NCI-H128 (cell line): ENCODE results near the gene ZNG1B.
"Not testable (repeated sequence)": the region's sequence is repeated elsewhere in the genome, so short reads cannot be mapped to it uniquely, and the experiment has no call there.

Source experiments
- DNase-seq: peaks from one replicate; lab custom pipeline; 2025; ENCODE audit not compliant: unreplicated experiment; lab: John Stamatoyannopoulos, UW

ZNG1B gene

DNA sequence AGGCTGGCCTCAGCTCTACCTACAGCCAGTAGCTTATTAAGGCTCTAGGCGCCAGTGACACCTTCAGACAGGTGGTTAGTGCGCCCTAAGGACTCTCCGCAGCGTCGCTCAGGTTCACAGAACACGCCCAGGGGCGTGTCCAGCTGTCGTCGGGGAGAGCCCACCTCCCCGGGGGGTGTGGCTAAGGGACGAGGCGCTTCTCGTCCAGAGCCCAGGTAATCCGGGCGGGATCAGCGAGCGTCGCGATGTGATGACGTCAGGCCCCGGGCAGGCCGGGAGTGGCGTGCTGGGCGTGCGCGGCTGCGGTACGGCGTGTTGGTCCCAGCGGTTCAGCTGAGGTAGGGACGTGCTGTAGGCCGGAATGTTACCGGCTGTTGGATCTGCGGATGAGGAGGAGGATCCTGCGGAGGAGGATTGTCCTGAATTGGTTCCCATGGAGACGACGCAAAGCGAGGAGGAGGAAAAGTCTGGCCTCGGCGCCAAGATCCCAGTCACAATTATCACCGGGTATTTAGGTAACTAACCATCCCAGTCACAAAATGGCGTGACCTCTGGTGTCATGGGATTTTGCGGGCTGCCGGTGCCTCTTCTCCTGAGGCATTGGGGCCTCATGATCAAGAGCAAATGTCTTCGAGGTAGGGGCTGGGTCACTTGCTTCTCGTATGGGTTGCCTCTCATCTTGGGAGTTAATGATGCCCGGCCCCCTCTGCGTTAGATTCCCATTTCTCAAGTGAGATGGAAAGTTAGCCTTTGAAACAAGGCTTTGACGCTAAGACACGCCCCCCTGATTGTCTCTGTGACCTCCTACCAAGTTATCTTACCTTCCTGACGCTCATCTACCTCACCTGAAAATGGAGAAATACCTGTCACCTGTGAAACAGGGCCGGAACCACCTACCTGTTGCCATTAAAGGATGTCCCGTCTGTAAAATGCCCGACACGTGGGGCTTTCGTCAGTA is at the start of gene ZNG1B:
Gene ZNG1B, plus strand, starts transcription at position 184 of the 958 bp plus-strand sequence. Its CDS starts 178 bp downstream, at position 362.
- DNase-seq, result not testable (repeated sequence)

DNA sequence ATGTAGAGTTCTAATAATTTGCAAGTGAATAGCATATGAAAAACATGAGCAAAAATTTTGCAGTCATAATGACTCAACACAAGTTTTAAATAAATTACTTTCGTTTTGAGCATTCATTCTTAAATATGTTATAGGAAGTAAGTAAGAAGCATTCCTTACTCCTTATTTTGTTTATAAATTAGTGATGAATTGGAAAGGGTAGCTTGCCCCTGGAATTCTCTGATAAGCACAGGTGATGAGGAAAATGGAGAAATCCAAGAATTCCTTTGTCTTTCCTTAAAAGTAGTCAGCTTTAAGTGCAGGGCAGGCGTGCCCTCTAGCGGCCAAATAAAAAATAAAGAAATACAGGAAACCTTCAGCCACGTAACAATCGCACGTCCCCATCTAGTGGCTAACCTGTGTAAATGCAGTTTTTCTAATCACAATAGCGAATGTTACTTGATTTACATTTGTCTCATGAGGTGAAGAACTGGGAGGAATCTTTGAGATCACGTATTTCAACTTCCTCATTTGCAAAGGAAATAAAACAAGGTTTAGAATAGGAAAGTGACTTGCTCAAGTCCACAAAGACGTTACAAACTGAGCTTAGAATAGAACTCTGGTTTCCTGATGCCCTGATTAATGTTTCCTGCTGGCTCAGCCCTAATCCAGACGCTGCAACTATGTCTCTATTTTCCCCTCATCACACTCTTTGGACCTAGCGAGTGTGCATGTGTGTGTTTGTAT is 47.2 kb upstream of the ZNG1B start:
- DNase-seq, result no peak

DNA sequence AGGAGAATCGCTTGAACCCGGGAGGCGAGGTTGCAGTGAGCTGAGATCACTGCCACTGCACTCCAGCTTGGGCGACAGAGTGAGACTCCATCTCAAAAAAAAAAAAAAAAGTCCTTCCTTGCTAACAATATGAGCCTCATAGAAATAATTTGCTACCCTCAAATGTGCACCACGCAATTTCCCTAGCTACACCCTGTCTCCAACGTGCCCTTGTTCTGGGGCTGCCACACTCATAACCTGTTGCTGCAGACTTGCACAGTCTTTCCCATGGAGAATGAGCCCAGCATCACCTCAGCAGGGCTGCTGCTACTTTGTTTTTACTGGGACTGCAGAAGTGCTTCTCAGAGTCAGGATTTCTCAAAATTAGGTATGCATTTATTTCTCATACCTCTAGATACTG is 46.4 kb upstream of the ZNG1B start:
- no peak for DNase-seq

DNA sequence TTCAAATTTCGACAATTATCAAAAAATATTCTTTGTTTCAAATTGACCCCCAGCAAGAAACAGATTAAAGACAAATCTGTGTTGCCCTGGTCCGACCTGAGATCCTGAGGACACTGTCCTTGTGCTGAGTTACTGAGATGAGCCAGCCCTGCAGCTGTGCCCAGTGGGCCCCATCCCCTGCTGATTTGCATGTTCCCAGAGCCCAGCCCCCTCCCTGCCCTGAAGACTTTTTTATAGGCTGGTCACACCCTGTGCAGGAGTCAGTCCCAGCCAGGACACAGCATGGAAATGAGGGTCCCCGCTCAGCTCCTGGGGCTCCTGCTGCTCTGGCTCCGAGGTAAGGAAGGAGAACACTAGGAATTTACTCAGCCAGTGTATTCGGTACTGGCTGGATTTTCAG is 31.4 kb upstream of the ZNG1B start:
- DNase-seq, result no peak

DNA sequence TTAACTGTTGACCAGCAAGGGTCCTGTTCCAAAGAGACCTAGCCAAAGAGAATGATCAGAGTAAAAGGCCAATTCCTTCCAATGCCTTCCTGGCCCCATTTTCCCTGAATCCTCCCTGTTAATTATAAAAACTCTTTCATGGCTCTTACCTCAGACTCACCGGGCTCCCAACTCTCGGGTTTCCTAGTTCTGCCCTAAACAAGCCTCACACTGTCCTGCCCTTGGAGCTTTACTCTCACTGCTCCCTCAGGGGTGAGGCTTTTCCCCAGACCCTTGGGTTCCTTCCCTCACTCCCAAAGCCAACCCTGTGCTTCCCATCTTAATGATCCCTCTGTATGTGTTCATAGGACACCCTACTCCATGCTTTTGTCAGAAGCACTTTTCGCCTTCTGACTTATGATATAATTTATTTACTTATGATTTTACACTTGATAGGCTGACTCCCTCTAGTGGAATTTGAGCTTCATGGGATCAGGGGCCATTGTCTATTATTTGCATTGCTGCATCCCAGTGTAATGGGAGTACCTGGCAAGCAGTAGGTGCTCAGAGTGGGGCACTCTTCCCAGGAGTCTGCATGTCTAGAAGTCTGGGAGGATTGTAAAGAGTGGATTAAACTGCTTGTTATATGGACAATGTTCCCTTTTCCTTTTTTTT is 29.9 kb upstream of the ZNG1B start:
- DNase-seq, result no peak

DNA sequence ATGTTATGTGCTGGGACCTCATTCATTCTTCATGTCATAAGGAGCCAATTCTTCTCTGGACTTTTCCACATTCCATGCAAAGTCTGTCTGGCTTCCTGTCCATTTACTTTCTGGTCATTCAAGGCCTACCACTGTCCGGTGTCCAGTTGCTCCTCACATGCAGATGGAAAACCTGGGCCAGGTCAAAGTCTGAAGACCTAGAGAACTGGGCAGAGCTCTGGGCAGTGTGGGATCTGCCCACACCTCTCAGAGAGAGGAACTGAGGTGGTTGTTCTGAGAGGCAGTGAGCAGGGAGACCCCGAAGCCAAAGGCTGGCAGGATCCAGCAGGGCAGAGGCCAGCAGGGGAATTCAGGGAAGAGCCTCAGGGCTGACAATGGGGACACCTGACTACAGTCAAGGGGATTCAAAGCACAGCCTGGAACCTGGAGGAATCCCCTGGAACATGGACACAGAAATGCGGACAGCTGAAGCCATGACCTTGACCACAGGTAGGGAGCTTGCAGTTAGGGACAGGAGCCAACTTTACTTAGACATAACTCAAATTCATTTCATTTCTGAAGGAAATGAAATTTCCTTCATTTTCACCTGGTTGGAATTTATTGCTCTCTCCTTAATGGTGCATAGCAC is 25.7 kb upstream of the ZNG1B start:
- DNase-seq, result not testable (repeated sequence)

DNA sequence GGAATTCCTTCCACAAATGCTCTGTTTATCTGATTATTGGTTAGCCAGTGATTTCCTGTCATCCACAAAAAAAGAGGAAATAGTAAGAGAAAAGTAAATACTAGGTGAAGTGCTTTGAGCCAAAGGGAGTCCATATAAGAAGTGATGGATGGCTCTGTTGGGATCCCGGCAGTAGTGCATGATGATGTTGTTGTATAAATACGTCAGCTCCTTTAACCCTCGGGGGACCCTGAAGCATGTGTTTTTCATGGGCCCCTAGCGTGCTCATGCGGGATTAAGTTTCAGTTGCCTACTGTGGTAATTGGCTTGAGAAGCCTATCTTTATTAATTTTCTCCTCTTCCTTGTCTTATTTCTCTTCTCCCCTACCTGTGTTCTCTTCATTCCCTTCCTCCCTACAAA is 24.7 kb upstream of the ZNG1B start:
- DNase-seq, result not testable (repeated sequence)

DNA sequence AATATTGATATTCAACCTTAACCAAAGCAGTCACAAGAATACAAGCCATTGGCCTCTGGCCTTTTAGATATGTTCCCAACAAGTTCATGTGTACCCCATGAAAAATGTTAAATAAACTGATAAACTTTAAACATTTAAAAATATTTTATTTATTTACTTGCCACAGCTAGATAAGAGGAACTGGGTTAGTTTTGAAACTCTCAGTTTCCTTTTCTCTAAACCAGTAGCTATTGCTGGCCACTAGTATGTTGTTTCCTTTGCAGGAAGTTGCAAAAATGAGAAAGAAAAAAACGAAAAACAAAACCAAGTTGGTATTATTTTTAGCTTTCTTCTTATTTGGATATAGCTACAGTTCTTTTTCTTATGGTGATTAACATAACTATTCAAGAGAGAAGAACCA is 5.7 kb upstream of the ZNG1B start:
- not testable (repeated sequence) for DNase-seq

DNA sequence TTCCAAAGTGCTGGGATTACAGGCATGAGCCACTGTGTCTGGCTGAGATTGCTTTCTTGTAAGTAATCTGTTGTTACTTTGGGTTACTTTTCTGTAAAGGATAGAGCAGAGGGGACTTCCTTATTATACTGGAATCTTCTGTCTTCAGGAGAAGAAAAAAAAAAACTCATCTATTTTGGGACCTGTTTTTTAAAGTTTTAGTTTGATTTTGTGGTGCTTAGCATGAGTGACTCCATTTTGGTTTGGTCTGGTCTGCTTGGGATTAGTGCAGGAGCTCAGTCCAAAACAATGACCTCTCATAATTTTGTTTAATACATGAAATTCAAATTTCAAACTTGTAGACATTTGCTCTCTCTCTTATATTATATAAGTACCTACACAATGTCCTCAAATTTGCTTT is 4.0 kb upstream of the ZNG1B start:
- not testable (repeated sequence) for DNase-seq

DNA sequence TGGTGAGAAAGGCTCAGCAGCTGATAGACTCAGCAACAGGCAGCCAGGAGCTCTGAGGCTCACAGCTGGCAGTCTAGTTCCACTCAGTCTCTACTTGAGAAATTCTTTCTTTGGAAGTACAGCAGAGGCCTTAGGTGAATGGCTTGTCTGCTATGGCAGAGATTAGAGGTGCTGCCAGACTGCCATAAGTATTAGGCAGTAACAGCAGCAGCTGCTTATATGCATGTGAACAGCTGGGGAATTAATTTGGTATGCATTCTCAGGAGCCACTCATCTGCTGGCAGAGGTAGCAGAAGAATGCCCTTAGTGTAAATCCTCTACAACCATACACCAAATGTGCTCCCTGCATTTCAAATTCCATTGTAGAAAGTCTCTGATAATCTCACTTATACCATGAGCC is 28.3 kb downstream of the ZNG1B start:
- not testable (repeated sequence) for DNase-seq

DNA sequence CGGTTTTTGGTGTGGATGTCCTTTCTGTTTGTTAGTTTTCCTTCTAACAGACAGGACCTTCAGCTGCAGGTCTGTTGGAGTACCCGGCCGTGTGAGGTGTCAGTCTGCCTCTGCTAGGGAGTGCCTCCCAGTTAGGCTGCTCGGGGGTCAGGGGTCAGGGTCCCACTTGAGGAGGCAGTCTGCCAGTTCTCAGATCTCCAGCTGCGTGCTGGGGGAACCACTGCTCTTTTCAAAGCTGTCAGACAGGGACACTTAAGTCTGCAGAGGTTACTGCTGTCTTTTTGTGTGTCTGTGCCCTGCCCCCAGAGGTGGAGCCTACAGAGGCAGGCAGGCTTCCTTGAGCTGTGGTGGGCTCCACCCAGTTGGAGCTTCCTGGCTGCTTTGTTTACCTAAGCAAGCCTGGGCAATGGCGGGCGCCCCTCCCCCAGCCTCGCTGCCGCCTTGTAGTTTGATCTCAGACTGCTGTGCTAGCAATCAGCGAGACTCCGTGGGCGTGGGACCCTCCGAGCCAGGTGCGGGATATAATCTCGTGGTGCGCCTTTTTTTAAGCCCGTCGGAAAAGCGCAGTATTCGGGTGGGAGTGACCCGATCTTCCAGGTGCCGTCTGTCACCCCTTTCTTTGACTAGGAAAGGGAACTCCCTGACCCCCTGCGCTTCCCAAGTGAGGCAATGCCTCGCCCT is 39.3 kb downstream of the ZNG1B start:
- not testable (repeated sequence) for DNase-seq

DNA sequence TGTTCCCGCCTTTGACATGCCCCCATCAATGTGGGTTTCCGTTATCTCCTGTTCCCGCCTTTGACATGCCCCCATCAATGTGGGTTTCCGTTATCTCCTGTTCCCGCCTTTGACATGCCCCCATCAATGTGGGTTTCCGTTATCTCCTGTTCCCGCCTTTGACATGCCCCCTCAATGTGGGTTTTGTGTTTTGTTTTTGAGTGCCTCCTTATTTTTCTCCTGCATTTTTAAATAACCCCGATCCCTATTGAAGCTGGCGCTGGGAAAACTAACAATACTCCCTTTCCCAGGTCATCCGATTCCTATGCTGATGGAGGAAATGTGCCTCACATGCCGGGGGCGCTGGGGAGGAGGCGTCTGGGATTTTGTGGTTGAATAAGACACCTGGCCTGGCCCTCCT is 59.0 kb downstream of the ZNG1B start:
- DNase-seq, result not testable (repeated sequence)

DNA sequence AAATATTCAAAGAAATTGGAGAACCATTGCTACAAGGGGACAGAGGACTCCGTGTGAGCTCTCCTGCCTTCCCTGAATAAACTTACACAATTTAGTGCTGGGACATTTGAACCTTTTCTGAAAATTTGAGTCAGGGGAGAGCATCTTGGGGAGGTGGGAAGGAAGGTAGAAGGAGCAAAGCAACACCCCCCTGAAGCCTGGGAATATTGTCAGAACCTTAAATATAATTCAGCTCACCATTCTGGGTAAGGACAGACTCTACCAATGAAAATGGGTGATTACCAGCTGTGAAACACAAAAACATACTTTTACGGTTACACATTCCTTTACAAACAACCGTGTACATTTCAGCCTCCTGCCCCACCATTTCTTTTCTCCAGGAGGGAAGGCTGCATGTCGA is 60.9 kb downstream of the ZNG1B start, which contains the start of gene FOXD4L1:
Gene FOXD4L1, plus strand, starts transcription at position 301 of the 400 bp plus-strand sequence. CDS start 592 bp downstream, outside the sequence.
- not testable (repeated sequence) for DNase-seq

DNA sequence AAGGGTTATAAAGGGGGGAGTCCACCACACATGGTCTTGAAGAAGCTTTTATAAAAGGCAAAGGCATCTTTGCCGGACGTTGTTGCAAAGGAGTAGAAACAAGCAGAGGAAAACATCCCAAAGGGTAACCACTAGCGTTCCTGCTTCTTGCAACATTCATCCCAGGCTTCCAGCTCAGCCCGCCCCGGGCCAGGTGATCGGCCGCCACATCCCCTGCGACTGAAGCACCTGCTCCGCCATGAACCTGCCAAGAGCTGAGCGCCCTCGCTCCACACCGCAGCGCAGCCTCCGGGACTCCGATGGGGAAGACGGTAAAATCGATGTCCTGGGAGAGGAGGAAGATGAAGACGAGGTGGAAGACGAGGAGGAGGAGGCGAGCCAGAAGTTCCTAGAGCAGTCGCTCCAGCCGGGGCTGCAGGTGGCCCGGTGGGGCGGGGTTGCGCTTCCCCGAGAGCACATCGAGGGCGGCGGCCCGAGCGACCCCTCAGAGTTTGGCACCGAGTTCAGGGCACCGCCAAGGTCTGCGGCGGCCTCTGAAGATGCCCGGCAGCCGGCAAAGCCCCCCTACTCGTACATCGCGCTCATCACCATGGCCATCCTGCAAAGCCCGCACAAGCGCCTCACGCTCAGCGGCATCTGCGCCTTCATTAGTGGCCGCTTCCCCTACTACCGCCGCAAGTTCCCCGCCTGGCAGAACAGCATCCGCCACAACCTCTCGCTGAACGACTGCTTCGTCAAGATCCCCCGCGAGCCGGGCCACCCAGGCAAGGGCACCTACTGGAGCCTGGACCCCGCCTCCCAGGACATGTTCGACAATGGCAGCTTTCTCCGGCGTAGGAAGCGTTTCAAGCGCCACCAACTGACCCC is 61.8 kb downstream of the ZNG1B start:
- not testable (repeated sequence) for DNase-seq

DNA sequence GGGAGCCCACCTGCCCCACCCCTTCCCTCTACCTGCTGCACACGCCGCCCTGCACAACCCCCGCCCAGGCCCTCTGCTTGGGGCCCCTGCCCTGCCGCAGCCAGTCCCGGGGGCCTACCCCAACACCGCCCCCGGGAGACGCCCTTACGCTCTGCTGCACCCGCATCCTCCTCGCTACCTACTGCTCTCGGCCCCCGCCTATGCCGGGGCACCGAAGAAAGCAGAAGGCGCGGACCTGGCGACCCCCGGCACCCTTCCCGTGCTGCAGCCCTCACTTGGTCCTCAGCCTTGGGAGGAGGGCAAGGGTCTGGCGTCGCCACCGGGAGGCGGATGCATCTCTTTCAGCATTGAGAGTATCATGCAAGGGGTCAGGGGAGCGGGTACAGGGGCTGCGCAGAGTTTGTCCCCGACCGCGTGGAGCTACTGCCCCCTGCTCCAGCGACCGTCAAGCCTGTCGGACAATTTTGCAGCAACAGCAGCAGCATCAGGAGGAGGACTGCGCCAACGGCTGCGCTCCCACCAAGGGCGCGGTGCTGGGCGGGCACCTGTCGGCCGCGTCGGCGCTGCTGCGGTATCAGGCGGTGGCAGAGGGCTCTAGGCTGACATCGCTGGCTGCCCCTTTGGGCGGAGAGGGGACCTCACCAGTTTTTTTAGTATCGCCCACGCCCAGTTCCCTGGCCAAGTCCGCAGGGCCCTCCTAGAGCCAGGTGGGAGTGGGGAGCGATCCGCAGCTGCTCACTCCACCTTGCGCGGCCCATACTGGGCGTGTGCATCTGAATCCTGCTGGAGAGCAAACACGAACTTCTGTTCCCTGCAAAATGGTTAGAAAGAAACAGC is 62.6 kb downstream of the ZNG1B start:
- not testable (repeated sequence) for DNase-seq

DNA sequence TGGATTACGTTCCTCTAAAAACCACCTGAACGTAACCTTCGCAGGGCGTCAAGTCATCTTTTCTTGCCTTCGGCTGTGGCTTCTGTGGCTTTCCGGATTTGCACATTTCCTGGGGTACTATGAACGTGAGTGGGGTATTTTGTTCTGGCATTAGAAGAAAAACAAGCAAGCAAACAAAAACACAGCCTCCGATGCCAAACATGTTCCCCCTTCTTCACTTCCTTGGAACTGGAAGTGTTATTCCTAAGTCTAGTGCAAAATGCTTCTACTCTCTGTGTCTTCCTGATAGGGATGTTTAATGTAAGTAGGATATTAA is 63.2 kb downstream of the ZNG1B start:
- not testable (repeated sequence) for DNase-seq

DNA sequence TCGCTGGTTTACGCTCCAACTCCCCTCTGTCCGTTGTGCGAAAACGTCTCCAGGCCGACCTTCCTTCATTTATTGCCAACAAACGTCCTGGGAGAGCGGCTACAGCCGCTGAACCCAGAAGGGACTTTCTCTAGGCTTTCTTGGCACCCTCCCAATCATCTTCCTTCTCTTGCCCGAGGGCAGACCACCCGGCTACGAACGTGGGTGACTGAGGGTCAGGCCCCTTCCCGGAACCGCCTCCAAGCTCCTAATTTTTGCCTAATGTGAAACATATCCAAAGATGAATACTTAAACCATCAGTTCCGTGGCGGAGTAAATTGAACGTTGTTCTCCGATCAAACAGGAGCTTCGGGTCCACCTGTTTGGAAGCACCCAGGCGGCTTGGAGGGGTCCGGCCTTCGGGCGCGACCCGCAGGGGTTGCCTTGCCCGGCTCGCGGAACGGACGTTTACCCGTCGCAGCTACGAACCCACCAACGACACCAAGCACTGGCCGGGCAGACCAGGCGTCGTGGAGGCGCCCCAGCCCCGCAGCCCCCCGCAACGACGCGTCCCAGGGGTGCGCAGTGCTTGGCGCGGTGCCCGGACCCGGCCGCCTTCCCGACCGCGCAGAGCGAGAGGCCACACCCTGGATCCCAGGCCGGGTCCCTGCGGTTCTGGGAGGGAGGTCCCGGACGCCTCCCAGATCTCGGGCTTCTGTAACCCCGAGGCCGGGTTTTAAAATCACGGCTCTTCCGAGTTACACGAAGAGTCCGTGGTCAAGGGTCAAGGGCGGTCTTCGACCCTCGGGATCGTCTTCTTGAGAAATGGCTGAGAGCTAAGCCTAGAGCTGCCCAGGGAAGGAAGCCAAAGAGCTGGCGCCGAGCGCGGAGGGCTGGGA is 65.0 kb downstream of the ZNG1B start:
- DNase-seq, result not testable (repeated sequence)
